GM23338 (cell line): Measurements from ENCODE around the gene HTRA1. TPM values are rescaled to one million over a fixed set of nuclear protein-coding genes. Genes with fewer than 3 reads are reported as not detected.
A peak's percentile ranks its signal among the peaks of the same experiment; 100 is the strongest.

Experiments
- ATAC-seq: fragments of 200-7000 bp; cut with Tn5 transposase; 3 replicates; pipeline ENCODE4 v1.9.1; 2020
- DNase-seq: peaks from one replicate; pipeline ENCODE4 v3.0.0-alpha.2; 2015; ENCODE audit warnings: low spot score
- H2AFZ ChIP-seq: fragments of 200-600 bp; sonication (generic); 2 replicates; pipeline ENCODE4 v1.8.0; 2016; ENCODE audit warnings: antibody characterized with exemption, mild to moderate bottlenecking, moderate library complexity
- H3F3A ChIP-seq: fragments of 200-600 bp; sonication (generic); replicated peaks from 2 replicates; pipeline ENCODE4 v1.8.0; 2017; ENCODE audit warnings: antibody characterized with exemption, mixed run types, low read depth
- H3K27ac ChIP-seq: fragments of 200-600 bp; sonication (generic); 2 replicates; pipeline ENCODE4 v1.6.1; 2016; ENCODE audit warnings: low read depth
- H3K27me3 ChIP-seq: fragments of 200-600 bp; sonication (generic); 2 replicates; pipeline ENCODE4 v1.8.0; 2016; ENCODE audit warnings: mild to moderate bottlenecking, mixed run types, moderate library complexity; ENCODE audit not compliant: insufficient read depth
- H3K36me3 ChIP-seq: fragments of 200-600 bp; sonication (generic); 2 replicates; pipeline ENCODE4 v1.8.0; 2016; ENCODE audit warnings: mild to moderate bottlenecking; ENCODE audit not compliant: insufficient read depth
- H3K4me1 ChIP-seq: fragments of 200-600 bp; sonication (generic); 2 replicates; pipeline ENCODE4 v1.8.0; 2016; ENCODE audit warnings: mild to moderate bottlenecking, moderate library complexity; ENCODE audit not compliant: insufficient read depth
- H3K4me2 ChIP-seq: fragments of 200-600 bp; sonication (generic); 2 replicates; pipeline ENCODE4 v1.7.1; 2017; ENCODE audit warnings: mixed run types
- H3K4me3 ChIP-seq: fragments of 200-600 bp; sonication (generic); 2 replicates; pipeline ENCODE4 v1.6.1; 2016; ENCODE audit warnings: mixed run types
- H3K79me2 ChIP-seq: fragments of 200-600 bp; sonication (generic); replicated peaks from 2 replicates; pipeline ENCODE4 v1.8.0; 2017; ENCODE audit warnings: mild to moderate bottlenecking; ENCODE audit not compliant: insufficient read depth
- H3K9me2 ChIP-seq: fragments of 200-600 bp; sonication (generic); 2 replicates; pipeline ENCODE4 v1.8.0; 2017; ENCODE audit not compliant: insufficient read depth
- H4K20me1 ChIP-seq: fragments of 200-600 bp; sonication (generic); replicated peaks from 2 replicates; pipeline ENCODE4 v1.8.0; 2017; ENCODE audit warnings: mild to moderate bottlenecking; ENCODE audit not compliant: insufficient read depth
- H3K27ac Mint-ChIP-seq: 2 replicates; pipeline ENCODE4 v1.8.0; 2020; ENCODE audit warnings: inconsistent platforms, mild to moderate bottlenecking, moderate library complexity, mixed read lengths
- H3K27me3 Mint-ChIP-seq: 3 replicates; pipeline ENCODE4 v1.8.0; 2022; ENCODE audit warnings: low read depth, mild to moderate bottlenecking, moderate library complexity, mixed read lengths, inconsistent platforms; ENCODE audit not compliant: insufficient read depth, poor library complexity
- H3K36me3 Mint-ChIP-seq: 3 replicates; pipeline ENCODE4 v1.8.0; 2021; ENCODE audit warnings: low read depth, mild to moderate bottlenecking, inconsistent platforms, moderate library complexity, mixed read lengths
- H3K4me1 Mint-ChIP-seq: 3 replicates; pipeline ENCODE4 v1.8.0; 2020; ENCODE audit warnings: mild to moderate bottlenecking, inconsistent platforms, mixed read lengths
- H3K4me3 Mint-ChIP-seq: 3 replicates; pipeline ENCODE4 v1.8.0; 2021; ENCODE audit warnings: moderate library complexity, mild to moderate bottlenecking, inconsistent platforms, mixed read lengths
- H3K9me3 Mint-ChIP-seq: 3 replicates; pipeline ENCODE4 v1.8.0; 2020; ENCODE audit warnings: moderate library complexity, mild to moderate bottlenecking, inconsistent platforms, mixed read lengths
- CREB1 ChIP-seq: fragments of 250-450 bp; sonication (Bioruptor Pico); IDR thresholded peaks from 2 replicates; pipeline ENCODE4 v1.5.0; 2020; ENCODE audit warnings: low read depth, mild to moderate bottlenecking, moderate library complexity
- ETS1 ChIP-seq: IDR thresholded peaks from 2 replicates; pipeline ENCODE4 v1.6.1; 2016; ENCODE audit warnings: antibody characterized with exemption
- EZH2 ChIP-seq: fragments of 200-600 bp; sonication (generic); IDR thresholded peaks from one replicate; pipeline ENCODE4 v1.8.0; 2017; ENCODE audit warnings: antibody characterized with exemption, mild to moderate bottlenecking, low read depth; ENCODE audit not compliant: unreplicated experiment
- JUNB ChIP-seq: IDR thresholded peaks from one replicate; pipeline ENCODE4 v1.6.1; 2016; ENCODE audit warnings: antibody characterized with exemption; ENCODE audit not compliant: unreplicated experiment
- POLR2AphosphoS5 ChIP-seq: IDR thresholded peaks from 2 replicates; pipeline ENCODE4 v1.6.1; 2016; ENCODE audit warnings: antibody characterized with exemption, low read depth
- STAT1 ChIP-seq: IDR thresholded peaks from one replicate; pipeline ENCODE4 v1.6.1; 2016; ENCODE audit warnings: antibody characterized with exemption; ENCODE audit not compliant: unreplicated experiment
- ZNF114 ChIP-seq: fragments of 250-450 bp; sonication (Bioruptor Pico); IDR thresholded peaks from 2 replicates; pipeline ENCODE4 v1.5.0; 2020; ENCODE audit warnings: mild to moderate bottlenecking, moderate library complexity
- ZNF331 ChIP-seq: fragments of 250-450 bp; sonication (Bioruptor Pico); IDR thresholded peaks from 2 replicates; pipeline ENCODE4 v1.5.0; 2020; ENCODE audit warnings: low read depth, mild to moderate bottlenecking, moderate library complexity
- ZNF462 ChIP-seq: fragments of 250-450 bp; sonication (Bioruptor Pico); IDR thresholded peaks from 2 replicates; pipeline ENCODE4 v1.5.0; 2020; ENCODE audit warnings: mild to moderate bottlenecking, moderate library complexity
- polyA plus RNA-seq: library from polyadenylated mRNA; unstranded; fragments of >200 nt; fragmentation: Nextera tagmentation; extraction: Ambion mirVana; gene quantifications from 2 replicates; pipeline ENCODE4 v1.2.1, GENCODE V29; 2016
- total RNA-seq: library from RNA; depleted of rRNA; stranded (reverse); fragments of >200 nt; shearing (Covaris generic); gene quantifications from 2 replicates; pipeline ENCODE4 v1.2.3, GENCODE V29; 2014
- TF ChIP-seq, protein P1 (sequence below), 2 experiments: fragments of 200-600 bp in 1 of 2; sonication (generic) in 1 of 2; conservative IDR thresholded peaks; 2 replicates each; pipeline versions ENCODE4 v1.5.1 to v1.6.1; 2016 to 2017; ENCODE audit warnings: antibody characterized with exemption in 2 of 2, low read depth in 2 of 2, mild to moderate bottlenecking in 2 of 2, moderate library complexity in 1 of 2

The HTRA1 gene
- total and polyA plus RNA-seq, 2 experiments from 2014 or later, result 8.1 to 16.1 TPM

GRCh38 chr10:122475100-122475499 is 13.7 kb downstream of the HTRA1 start:
- peak; percentile 19 for ATAC-seq

DNA sequence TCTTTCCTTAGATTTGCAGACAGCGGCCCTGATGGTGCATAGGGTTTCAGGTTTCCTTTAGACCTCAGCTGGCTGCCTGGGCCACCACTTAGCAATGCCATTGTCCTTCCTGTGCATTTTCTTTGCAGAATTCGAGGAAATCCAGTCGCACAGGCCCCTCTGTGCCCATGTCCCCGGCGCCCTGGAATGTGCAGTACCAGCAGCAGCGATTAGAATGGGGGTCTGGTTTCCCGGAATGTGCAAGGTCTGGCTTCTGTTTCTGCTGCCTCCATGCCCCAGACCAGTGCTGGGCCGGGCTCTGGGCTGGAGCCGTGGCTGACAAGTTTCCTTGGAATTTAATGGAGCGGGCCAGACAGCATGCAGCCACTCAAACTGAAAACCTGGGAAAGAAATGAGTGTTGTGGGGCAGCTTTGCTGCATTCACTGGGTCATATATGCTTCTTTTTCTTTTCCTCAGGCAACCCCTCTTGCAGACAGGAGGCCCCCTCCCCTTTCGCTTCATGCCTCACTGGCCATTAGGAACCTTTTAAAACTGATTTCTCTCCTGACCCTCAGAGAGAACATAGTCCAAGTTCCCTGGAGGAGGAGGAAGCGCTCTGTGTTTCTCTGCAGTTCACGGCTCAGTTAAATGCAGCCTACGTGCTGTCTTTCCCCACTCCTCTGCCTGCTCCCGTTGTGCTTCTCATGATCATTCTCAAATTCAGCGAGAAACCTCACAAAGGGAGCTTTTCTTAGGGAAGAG is 14.4 kb downstream of the HTRA1 start:
- Mint-ChIP-seq H3K4me1 (peaks cover 57% of the 10 kb centered on the region), H3K36me3 (peaks cover 3% of the 10 kb centered on the region; the same call in 1 of the 3 replicates), H3K27me3 (peaks cover 9% of the 10 kb centered on the region), H3K27ac (peak overlapping the region; percentile 40), H3K9me3 (no peaks in the 10 kb centered on the region; the same call in 1 of the 3 replicates), H3K4me3 (peak overlapping the region; percentile 18; the same call in 1 of the 3 replicates)
- Histone ChIP-seq H3K27ac (peak overlapping the region; percentile 78), H3F3A (0 out of 2 replicates have a peak, but pooled peaks cover 4% of the 10 kb centered on the region), H3K79me2 (no peaks in the 10 kb centered on the region), H3K9me2 (no peaks in the 10 kb centered on the region), H2AFZ (peak overlapping the region; percentile 78), H3K4me1 (peaks cover 48% of the 10 kb centered on the region), H3K4me3 (no peak overlapping the region), H3K4me2 (peak overlapping the region; percentile 65), H3K36me3 (no peaks in the 10 kb centered on the region), H3K27me3 (no peaks in the 10 kb centered on the region), H4K20me1 (no peaks in the 10 kb centered on the region; the same call in 1 of the 2 replicates)
- DNase-seq (peak; percentile 66), ATAC-seq (peak; percentile 64)
- no peak for TF ChIP-seq EZH2
- no peak for TF ChIP-seq CREB1 (CRISPR knock-in tag)
- no peak for TF ChIP-seq ZNF331
- no peak for TF ChIP-seq ZNF462 (CRISPR knock-in tag)
- TF ChIP-seq POLR2AphosphoS5, result no peak

More at GRCh38 chr10:122475100-122475499, 13.7 kb downstream of the HTRA1 start:
- TF ChIP-seq JUNB (no peak), ETS1 (no peak), CREB1 (CRISPR knock-in tag) (no peak), ZNF114 (CRISPR knock-in tag) (no peak), STAT1 (no peak)
- TF ChIP-seq, protein P1, sequence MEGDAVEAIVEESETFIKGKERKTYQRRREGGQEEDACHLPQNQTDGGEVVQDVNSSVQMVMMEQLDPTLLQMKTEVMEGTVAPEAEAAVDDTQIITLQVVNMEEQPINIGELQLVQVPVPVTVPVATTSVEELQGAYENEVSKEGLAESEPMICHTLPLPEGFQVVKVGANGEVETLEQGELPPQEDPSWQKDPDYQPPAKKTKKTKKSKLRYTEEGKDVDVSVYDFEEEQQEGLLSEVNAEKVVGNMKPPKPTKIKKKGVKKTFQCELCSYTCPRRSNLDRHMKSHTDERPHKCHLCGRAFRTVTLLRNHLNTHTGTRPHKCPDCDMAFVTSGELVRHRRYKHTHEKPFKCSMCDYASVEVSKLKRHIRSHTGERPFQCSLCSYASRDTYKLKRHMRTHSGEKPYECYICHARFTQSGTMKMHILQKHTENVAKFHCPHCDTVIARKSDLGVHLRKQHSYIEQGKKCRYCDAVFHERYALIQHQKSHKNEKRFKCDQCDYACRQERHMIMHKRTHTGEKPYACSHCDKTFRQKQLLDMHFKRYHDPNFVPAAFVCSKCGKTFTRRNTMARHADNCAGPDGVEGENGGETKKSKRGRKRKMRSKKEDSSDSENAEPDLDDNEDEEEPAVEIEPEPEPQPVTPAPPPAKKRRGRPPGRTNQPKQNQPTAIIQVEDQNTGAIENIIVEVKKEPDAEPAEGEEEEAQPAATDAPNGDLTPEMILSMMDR (conservative IDR thresholded peaks at IDR 0.05; ENCODE audit: low read depth in 2 of 2), result no peak
- Mint-ChIP-seq H3K4me3 (peak overlapping the region; percentile 18; the same call in 1 of the 3 replicates), H3K27ac (peak overlapping the region; percentile 27; the same call in 1 of the 2 replicates), H3K36me3 (peaks cover 2% of the 10 kb centered on the region; the same call in 1 of the 3 replicates), H3K27me3 (peaks cover 9% of the 10 kb centered on the region), H3K4me1 (peaks cover 57% of the 10 kb centered on the region), H3K9me3 (no peaks in the 10 kb centered on the region; the same call in 2 of the 3 replicates)
- Histone ChIP-seq H4K20me1 (no peaks in the 10 kb centered on the region; the same call in 1 of the 2 replicates), H3K27me3 (no peaks in the 10 kb centered on the region), H3K27ac (peak overlapping the region; percentile 78; the same call in 1 of the 2 replicates), H3F3A (0 out of 2 replicates have a peak, but pooled peaks cover 4% of the 10 kb centered on the region), H3K4me2 (peak overlapping the region; percentile 65), H3K4me3 (no peak overlapping the region), H2AFZ (peak overlapping the region; percentile 78), H3K4me1 (peaks cover 48% of the 10 kb centered on the region), H3K9me2 (no peaks in the 10 kb centered on the region), H3K79me2 (no peaks in the 10 kb centered on the region), H3K36me3 (no peaks in the 10 kb centered on the region)
- DNase-seq, result no peak
